GM10248 (cell line): ENCODE results near the gene ZNF14.
"Not testable (repeated sequence)": the region's sequence is repeated elsewhere in the genome, so short reads cannot be mapped to it uniquely, and the experiment has no call there.

Experiments used
- CTCF ChIA-PET: fragments of 300-600 bp; sonication (Branson Sonifier 250); formaldehyde crosslinking; extraction: SDS; loops from one replicate; lab custom pipeline; 2021; ENCODE audit warnings: antibody characterized with exemption; lab: Yijun Ruan, JAX
- POLR2A ChIA-PET: fragments of 350-650 bp; sonication (Branson Sonifier 250); formaldehyde crosslinking; extraction: SDS; loops from one replicate; lab custom pipeline; 2020; ENCODE audit warnings: antibody characterized with exemption; lab: Yijun Ruan, JAX
- DNase-seq: peaks from one replicate; pipeline ENCODE4 v3.0.0; 2012; ENCODE audit errors: extremely low spot score
- CTCF ChIP-seq: IDR thresholded peaks from 2 replicates; pipeline ENCODE4 v1.5.1; 2012; ENCODE audit warnings: mild to moderate bottlenecking, low read depth; ENCODE audit errors: extremely low read depth, missing control alignments, control extremely low read depth

ZNF14 gene

DNA sequence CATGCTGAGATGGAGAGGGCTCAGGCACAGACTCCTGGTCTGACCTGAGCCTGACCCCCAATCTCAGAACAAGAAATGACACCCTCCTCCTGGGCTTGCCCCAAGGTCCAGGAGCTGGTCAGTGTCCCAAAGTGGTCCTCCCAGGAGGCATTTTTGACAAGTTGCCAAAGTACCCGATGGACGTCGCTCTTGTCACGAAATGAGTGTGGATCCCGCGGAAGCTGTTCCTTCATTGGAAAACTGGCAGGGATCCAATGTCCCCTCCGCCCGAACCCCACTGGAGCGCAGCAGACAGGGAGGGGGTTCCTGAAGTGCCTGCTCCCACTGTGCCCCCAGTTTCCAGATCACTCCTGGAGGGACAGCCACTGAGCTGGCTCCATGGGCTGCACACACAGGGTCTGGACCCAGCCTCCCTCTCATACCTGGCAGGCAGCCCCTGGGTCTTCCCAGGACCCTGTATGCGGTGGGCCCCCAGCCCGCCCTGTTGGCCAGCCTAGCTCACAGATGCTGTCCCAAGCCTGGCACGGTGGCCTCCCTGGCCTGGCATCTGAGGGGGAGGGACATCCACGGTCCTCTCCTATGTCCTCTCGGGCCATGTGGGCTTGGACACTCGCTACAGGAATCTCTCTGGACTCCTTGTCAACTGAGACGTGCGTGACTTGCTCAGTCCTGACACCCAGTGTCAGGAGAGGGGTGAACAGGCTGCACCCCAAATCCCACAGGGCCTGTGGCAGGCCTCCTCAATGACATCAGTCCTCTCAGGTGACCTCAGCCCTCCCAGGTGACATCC lies 12.8 kb upstream of the ZNF14 start:
- ChIA-PET POLR2A (no interaction called here), CTCF (interaction anchor here (0.9 to 1.5 kb wide), 2 partner anchors 13 to 16 kb away, joined by 3 read pairs; no protein-coding TSS in a partner anchor)
- DNase-seq: peak; percentile 16
- TF ChIP-seq CTCF: no peak

DNA sequence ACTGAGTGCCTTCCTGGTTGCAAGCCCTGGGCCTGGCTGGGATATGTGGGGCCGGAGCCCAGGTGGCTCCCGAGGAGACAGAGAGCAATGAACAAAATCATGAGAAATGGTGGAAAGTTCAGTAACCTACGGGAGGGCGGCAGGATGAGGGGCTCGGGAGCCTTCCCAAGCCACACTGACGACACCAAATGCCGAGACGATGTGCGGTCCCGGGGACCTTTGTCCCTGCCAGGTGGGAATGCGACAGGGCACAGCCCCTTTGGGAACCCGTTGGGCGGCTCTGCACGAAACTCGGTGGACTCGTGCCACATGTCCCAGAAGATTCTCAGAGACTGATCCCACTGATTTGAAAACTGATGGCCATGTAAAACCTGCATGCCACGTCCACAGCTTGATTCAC lies 11.7 kb upstream of the ZNF14 start:
- no peak for DNase-seq
- ChIA-PET CTCF (no interaction called here), POLR2A (no interaction called here)
- no peak for TF ChIP-seq CTCF

GRCh38 chr19:19743921-19744320 lies 11.0 kb upstream of the ZNF14 start:
- CTCF ChIA-PET, POLR2A ChIA-PET, DNase-seq: not testable (repeated sequence)

- TF ChIP-seq CTCF: no peak
- ChIA-PET CTCF (no interaction called here), POLR2A (no interaction called here)
- no peak for DNase-seq
Measured at GRCh38 chr19:19743176-19743575, 10.3 kb upstream of the ZNF14 start.

DNA sequence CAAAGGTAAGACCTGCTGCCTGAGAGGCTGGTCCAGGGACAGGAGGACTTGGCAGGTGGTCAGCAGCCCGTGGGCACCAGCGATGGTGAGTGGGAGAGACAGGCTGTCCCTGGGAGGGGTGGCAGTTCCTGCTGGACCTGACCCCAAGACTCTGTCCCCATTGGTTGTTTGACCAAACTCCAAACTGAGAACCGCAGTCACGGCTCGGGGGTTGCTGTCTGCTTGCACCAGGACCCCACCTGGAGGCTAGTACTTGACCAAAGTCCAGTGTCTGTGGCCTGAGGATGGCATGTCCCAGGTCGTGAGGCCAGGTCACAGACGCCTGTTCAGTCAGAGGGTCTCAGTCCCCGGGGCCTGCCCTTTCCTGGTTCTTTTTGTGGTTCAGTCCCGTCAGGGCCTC lies 9.9 kb upstream of the ZNF14 start:
- no peak for TF ChIP-seq CTCF
- ChIA-PET POLR2A (no interaction called here), CTCF (no interaction called here)
- peak; percentile 10 for DNase-seq

- no peak for TF ChIP-seq CTCF
- ChIA-PET CTCF (no interaction called here), POLR2A (no interaction called here)
- no peak for DNase-seq
Measured at GRCh38 chr19:19741184-19741583, 8.3 kb upstream of the ZNF14 start.

GRCh38 chr19:19740755-19741154 lies 7.8 kb upstream of the ZNF14 start:
- CTCF ChIA-PET: no interaction called here
- TF ChIP-seq CTCF: no peak
- POLR2A ChIA-PET: no interaction called here
- DNase-seq: peak; percentile 12
